Pons (tissue), 1 donor: Measurements from ENCODE around the gene WDR45B.
"Not testable (repeated sequence)": the region's sequence is repeated elsewhere in the genome, so short reads cannot be mapped to it uniquely, and the experiment has no call there.

Experiments
- DNase-seq: peaks from one replicate; pipeline ENCODE4 v3.0.0-alpha.2; 2016; ENCODE audit warnings: low spot score

The WDR45B gene

GRCh38 chr17:82657926-82658325 is 9.7 kb upstream of the WDR45B start:
- DNase-seq = no peak

- no peak for DNase-seq
Observed at GRCh38 chr17:82656266-82656665, 8.0 kb upstream of the WDR45B start.

- DNase-seq = no peak
Observed at GRCh38 chr17:82655523-82655922, 7.3 kb upstream of the WDR45B start.

- no peak for DNase-seq
Observed at GRCh38 chr17:82655038-82655479, 6.8 kb upstream of the WDR45B start.

GRCh38 chr17:82654611-82655010 is 6.4 kb upstream of the WDR45B start:
- not testable (repeated sequence) for DNase-seq

- no peak for DNase-seq
Observed at GRCh38 chr17:82653651-82654528, 5.6 kb upstream of the WDR45B start.

GRCh38 chr17:82650723-82651122 is 2.5 kb upstream of the WDR45B start:
- no peak for DNase-seq

- DNase-seq = no peak
Observed at GRCh38 chr17:82649501-82650261, 1.4 kb upstream of the WDR45B start.

- DNase-seq = no peak
Observed at GRCh38 chr17:82648742-82649331, 593 bp upstream of the WDR45B start.

GRCh38 chr17:82647593-82648164 is 565 bp downstream of the WDR45B start:
- no peak for DNase-seq

GRCh38 chr17:82645516-82645915 is 2.7 kb downstream of the WDR45B start:
- no peak for DNase-seq

- no peak for DNase-seq
Observed at GRCh38 chr17:82644148-82644547, 4.1 kb downstream of the WDR45B start.

GRCh38 chr17:82642022-82642421 is 6.2 kb downstream of the WDR45B start:
- DNase-seq = no peak

- no peak for DNase-seq
Observed at GRCh38 chr17:82640036-82640435, 8.2 kb downstream of the WDR45B start.

- no peak for DNase-seq
Observed at GRCh38 chr17:82639628-82640027, 8.6 kb downstream of the WDR45B start.

GRCh38 chr17:82638183-82638773 is 10.0 kb downstream of the WDR45B start:
- DNase-seq = no peak

- no peak for DNase-seq
Observed at GRCh38 chr17:82636626-82637598, 11.3 kb downstream of the WDR45B start.

- DNase-seq = no peak
Observed at GRCh38 chr17:82633343-82633742, 14.9 kb downstream of the WDR45B start.

GRCh38 chr17:82632451-82632850 is 15.8 kb downstream of the WDR45B start:
- no peak for DNase-seq

GRCh38 chr17:82631544-82631943 is 16.7 kb downstream of the WDR45B start:
- DNase-seq = no peak

GRCh38 chr17:82630212-82630611 is 18.0 kb downstream of the WDR45B start:
- no peak for DNase-seq
